HG02623 (cell line): Measurements from ENCODE around the gene PRR15.
"Not testable (repeated sequence)": the region's sequence is repeated elsewhere in the genome, so short reads cannot be mapped to it uniquely, and the experiment has no call there.

Experiments
- ATAC-seq: cut with Tn5 transposase; IDR thresholded peaks from one replicate; pipeline ENCODE4 v1.9.1; 2021; ENCODE audit warnings: moderate library complexity; ENCODE audit not compliant: unreplicated experiment

Gene PRR15

GRCh38 chr7:29563590-29564495, at the start of gene PRR15:
PRR15 (plus strand) TSS chr7:29563835; CDS start chr7:29566330, 2,495 bp downstream.
- no peak for ATAC-seq

DNA sequence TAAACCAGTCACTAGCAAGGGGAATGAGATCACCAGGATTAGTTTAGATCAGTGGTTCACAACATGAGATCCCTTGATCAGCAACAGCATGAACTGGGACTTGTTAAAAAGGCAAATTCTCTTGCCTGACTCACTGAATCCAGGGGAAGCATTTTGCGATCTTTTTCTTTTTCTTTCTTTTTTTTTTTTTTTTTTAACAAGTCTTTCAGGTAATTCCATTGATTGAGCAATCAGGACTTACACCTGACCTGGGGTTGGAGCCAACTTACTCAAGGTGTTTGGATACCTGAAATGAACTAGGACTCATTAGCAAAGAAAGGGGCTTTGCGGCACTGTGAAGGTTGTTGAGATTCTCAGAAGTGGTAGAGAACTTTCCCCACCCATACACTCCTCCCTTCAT, 47.1 kb upstream of the PRR15 start:
- ATAC-seq: no peak

GRCh38 chr7:29518616-29519015, 45.0 kb upstream of the PRR15 start:
- ATAC-seq: no peak

DNA sequence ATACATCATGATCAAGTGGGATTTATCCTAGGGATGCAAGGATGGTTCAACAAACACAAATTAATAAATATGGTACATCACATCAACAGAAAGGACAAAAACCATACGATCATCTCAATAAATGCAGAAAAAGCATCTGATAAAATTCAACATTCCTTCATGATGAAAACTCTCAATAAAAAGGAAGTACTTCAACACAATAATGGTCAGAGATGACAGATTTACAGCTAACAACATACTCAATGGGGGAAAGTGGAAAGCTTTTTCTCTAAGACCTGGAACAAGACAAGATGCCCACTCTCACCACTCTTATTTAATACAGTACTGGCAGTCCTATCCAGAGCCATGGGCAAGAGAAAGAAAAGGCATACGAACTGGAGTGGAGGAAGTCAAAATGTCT, 39.9 kb upstream of the PRR15 start:
- no peak for ATAC-seq

DNA sequence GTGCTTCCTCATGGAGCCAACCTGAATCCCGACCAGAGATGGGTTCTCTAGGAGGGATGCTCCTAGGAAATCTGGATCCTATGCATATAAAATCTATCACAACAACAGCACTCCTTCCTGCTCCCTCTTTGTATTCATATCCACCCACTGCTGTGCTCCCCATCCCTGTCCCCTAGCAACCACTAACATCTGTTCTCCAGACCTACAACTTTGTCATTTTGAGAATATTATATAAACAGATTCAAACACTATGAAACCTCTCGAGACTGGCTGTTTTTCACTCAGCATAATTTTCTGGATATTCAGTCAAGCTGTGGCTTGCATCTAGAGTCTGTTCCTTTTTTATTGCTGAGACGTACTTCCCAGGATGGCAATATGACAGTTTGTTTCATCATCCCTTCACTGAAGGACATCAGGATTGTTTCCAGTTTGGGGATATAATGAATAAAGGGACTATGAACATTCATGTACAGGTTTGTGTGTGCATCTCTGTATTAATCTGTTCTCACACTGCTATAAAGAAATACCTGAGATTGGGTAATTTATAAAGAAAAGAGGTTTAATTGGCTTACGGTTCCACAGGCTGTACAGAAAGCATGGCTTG, 36.0 kb upstream of the PRR15 start:
- no peak for ATAC-seq

GRCh38 chr7:29528526-29528925, 35.1 kb upstream of the PRR15 start:
- ATAC-seq: not testable (repeated sequence)

DNA sequence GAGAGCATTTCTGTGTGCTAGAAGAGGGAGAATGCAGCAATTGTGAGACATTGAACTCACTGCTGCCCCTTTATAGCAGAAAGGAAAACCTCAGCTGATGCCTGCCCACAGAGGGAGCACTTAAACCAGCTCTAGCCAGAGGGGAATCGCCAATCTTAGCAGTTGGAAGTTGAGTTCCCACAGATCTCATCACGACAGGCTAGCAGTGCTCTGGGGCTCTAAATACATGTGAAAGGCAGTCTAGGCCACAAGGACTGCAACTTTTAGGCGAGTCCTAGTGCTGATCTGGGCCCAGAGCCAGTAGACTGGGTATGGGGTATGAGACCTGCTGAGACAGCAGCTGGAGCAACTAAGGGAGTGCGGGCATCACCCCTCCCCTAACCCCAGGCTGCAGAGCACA, 25.2 kb upstream of the PRR15 start:
- no peak for ATAC-seq

DNA sequence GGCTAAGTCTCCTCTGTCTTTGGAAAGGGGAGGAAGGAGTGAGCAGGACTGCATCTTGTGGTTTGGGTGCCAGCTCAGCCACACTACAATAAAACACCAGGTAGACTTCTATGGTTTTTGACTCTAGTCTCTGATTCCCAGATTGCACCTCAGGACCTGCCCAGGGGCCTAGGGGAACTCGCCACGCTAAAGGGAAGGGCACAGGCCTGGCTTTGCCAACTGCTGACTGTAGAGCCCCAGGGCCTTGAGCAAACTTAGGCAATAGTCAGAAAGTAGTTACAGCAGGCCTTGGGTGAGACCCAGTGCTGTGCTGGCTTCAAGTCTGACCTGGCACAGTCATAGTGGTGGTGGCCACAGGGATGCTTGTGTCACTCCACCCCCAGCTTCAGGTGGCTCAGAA, 24.2 kb upstream of the PRR15 start:
- no peak for ATAC-seq

- ATAC-seq: no peak
These were observed 16.2 kb upstream of the PRR15 start for GRCh38 chr7:29547421-29547820.

DNA sequence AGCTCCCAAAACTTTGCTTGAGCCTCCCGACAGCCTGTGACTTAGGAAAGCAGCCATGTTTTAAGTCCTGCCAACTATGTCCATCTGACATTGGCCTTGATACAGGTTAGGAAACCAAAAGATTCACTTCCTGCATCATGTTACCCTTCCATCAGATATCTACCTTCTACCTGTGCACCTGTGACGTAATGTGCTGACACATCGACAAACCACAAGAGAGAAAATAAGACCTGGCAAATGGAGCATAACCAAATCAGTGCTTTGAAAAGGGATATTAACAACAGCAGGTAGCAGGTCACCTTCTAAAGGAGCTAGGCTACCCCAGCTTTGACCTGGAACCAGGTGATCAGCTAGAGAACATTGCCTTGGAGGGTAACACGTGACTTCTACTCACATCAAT, 14.8 kb upstream of the PRR15 start:
- no peak for ATAC-seq

- ATAC-seq: no peak
These were observed 11.2 kb upstream of the PRR15 start for GRCh38 chr7:29552392-29552791.

- ATAC-seq: no peak
These were observed 8.6 kb upstream of the PRR15 start for GRCh38 chr7:29555061-29555460.

DNA sequence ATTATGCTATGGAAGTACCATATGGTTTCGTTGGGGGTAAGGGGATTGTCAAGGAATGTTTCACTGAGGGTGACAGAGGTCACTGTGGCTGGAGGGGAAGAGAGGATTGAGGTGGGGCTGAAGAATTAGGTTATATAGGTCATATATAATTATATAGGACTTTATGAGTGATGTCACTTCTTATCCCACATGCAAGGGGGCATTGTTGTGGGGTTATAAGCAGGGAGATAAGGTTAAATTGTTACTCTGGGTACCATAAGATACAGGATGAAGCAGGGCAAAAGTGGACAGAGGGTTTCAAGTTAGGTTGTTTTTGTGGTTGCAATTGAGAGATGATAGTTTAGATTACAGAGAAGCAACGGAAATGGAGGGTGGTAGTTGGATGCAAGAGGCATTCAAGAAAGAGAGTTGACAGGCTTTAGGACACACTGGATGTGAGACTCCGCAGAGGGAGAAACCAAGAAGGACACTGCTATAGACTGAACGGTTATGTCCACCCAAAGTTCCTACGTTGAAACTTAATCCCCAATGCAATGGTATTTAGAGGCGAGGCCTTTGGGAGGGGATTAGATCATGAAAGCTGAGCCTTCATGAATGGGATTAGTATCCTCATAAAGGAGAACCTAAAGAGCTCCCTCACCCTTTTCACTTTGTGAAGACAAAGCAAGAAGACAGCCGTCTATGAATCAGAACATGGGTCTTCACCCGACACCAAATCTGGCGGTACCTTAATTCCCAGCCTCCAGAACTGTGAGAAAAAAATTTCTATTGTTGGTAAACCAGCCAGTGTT, 7.0 kb upstream of the PRR15 start:
- ATAC-seq: no peak

GRCh38 chr7:29557954-29558353, 5.7 kb upstream of the PRR15 start:
- ATAC-seq: no peak

DNA sequence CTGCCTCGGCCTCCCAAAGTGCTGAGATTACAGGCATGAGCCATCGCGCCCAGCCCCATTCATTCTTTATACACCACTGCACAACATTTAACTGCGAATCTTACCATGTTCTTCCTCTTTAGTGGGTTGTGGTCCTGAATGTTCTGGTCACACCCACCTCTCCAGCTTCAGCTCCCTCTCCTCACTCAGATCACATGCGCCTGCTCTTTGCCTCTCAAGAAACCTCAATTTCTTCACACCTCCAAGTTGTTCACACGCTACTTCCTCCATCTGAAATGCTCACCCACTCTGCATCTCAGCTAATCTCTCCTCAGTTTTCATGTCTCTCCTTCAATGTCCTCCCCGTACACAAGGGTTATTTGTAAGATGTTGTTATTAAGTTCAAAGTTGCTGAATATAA, 2.4 kb upstream of the PRR15 start:
- no peak for ATAC-seq

DNA sequence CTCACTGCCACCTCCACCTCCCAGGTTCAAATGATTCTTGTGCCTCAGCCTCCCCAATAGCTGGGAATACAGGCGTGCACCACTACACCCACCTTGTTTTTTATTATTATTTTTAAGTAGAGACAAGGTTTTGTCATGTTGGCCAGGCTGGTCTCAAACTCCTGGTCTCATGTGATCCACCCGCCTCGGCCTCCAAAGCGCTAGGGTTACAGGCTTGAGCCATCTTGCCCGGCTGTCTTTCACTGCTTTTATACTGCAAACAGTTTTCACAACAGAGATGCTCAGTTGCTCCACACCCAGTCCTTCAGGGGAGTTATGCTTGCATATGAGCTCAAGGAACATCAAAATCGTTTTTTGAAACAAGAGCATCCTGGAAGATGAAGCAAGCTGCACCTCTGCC, 1.3 kb upstream of the PRR15 start:
- ATAC-seq: no peak

GRCh38 chr7:29564496-29565223, 1.0 kb downstream of the PRR15 start:
- ATAC-seq: no peak

- no peak for ATAC-seq
These were observed 1.6 kb downstream of the PRR15 start for GRCh38 chr7:29565224-29565630.

DNA sequence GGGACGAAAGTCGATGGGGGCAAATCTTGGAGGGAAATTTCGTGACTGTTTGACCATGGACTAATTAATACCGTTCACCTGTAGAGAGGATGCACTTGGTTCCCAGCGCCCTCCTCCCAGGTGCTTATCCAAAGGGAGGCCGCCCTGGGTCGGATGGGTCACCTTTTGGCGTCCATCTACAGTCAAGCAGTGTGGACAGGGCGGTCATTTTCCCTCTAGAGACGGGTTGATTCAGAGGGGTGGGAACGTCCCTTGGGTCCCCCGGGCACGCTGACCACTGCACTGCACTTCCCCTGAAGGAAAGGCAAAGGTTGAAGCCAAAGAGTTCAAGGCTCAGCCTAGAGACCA, 2.0 kb downstream of the PRR15 start:
- no peak for ATAC-seq

- ATAC-seq: no peak
These were observed 2.5 kb downstream of the PRR15 start for GRCh38 chr7:29565982-29566746.
